MCF 10A (cell line): Measurements from ENCODE around the gene CBLN3. TPM values are rescaled to one million over a fixed set of nuclear protein-coding genes. Genes with fewer than 3 reads are reported as not detected.

ENCODE experiments used
- BruUV-seq: library from RNA; stranded (reverse); fragments of 400-500 nt; replicated peaks from 2 replicates; lab custom pipeline; 2021; lab: Mats Ljungman, UMichigan
- CTCF ChIA-PET: fragments of 300-600 bp; sonication (Branson Sonifier 250); formaldehyde crosslinking; extraction: SDS; loops from one replicate; lab custom pipeline; 2021; ENCODE audit warnings: antibody characterized with exemption, inconsistent platforms; lab: Yijun Ruan, JAX
- POLR2A ChIA-PET: fragments of 300-600, 350-650 bp; sonication (Branson Sonifier 250); formaldehyde crosslinking; extraction: SDS; loops from one replicate; lab custom pipeline; 2020; ENCODE audit warnings: antibody characterized with exemption, inconsistent platforms; lab: Yijun Ruan, JAX
- DNase-seq: peaks from one replicate; pipeline ENCODE4 v3.0.0-alpha.2; 2018; ENCODE audit not compliant: unreplicated experiment
- H3K27ac Mint-ChIP-seq: one replicate; pipeline ENCODE4 v1.8.0; 2022; ENCODE audit warnings: mild to moderate bottlenecking, low read depth, mixed read lengths; ENCODE audit not compliant: unreplicated experiment
- H3K27me3 Mint-ChIP-seq: one replicate; pipeline ENCODE4 v1.8.0; 2022; ENCODE audit warnings: mixed read lengths; ENCODE audit not compliant: insufficient read depth, unreplicated experiment
- H3K36me3 Mint-ChIP-seq: one replicate; pipeline ENCODE4 v1.8.0; 2022; ENCODE audit warnings: mild to moderate bottlenecking, moderate library complexity, mixed read lengths; ENCODE audit not compliant: insufficient read depth, unreplicated experiment
- H3K4me1 Mint-ChIP-seq: one replicate; pipeline ENCODE4 v1.8.0; 2022; ENCODE audit warnings: mixed read lengths; ENCODE audit not compliant: insufficient read depth, unreplicated experiment
- H3K4me3 Mint-ChIP-seq: one replicate; pipeline ENCODE4 v1.8.0; 2022; ENCODE audit warnings: mild to moderate bottlenecking, moderate library complexity, mixed read lengths; ENCODE audit not compliant: unreplicated experiment
- H3K9me3 Mint-ChIP-seq: one replicate; pipeline ENCODE4 v1.8.0; 2022; ENCODE audit warnings: mixed read lengths; ENCODE audit not compliant: unreplicated experiment
- intact Hi-C: fragments of 100-400 bp; cut with micrococcal nuclease; formaldehyde crosslinking; loops from 2 replicates; pipeline ENCODE4 v1.14.1; 2022
- total RNA-seq: library from RNA; stranded (reverse); gene quantifications from 2 replicates; pipeline ENCODE4 v1.2.3, GENCODE V29; 2022
- TF ChIP-seq, protein P1 (sequence below): fragments of 200-600 bp; IDR thresholded peaks from one replicate; pipeline ENCODE4 v1.8.0; 2022; ENCODE audit warnings: antibody characterized with exemption, mild to moderate bottlenecking; ENCODE audit not compliant: unreplicated experiment

The CBLN3 gene
- total RNA-seq, 1 experiment from 2014 or later: 2.4 TPM

- ChIA-PET POLR2A (interaction anchor here (0.5 to 2.8 kb wide), 15 partner anchors 8 to 131 kb away, joined by 3 to 16 read pairs (median 6); partner anchors contain the start of genes CBLN3, KHNYN and SDR39U1), CTCF (interaction anchor here (0.6 to 3.6 kb wide), 11 partner anchors 15 to 87 kb away, joined by 3 to 26 read pairs (median 6); partner anchors contain the start of gene ADCY4)
- BruUV-seq: no TSS peak
These were observed 33.6 kb downstream of the CBLN3 start for GRCh38 chr14:24395609-24396582.

DNA sequence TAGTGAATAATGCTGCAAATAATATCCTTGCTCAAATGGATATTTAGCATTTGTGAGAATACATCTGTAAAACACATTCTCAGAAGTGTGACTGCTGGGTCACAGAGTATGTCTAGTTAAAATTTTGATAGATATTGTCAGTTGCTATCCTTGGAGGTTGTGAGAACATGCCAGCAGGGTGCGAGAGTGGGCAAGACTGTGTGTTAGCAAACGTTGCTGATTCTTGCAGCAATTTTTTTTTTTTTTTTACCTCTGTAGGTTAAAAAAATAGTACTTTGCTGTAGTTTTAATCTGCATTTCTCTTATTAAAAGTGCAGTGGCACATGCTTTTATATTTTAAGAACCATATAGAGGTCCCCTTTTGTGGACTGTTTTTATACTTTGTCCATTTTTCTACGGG, 35.2 kb downstream of the CBLN3 start:
- Mint-ChIP-seq H3K4me3 (no peak overlapping the region), H3K4me1 (peaks cover 28% of the 10 kb centered on the region), H3K27ac (no peak overlapping the region), H3K27me3 (no peaks in the 10 kb centered on the region), H3K9me3 (no peaks in the 10 kb centered on the region), H3K36me3 (no peaks in the 10 kb centered on the region)
- DNase-seq: no peak
- CTCF ChIA-PET: interaction anchor here (3.6 kb wide), 1 partner anchor 38 kb away, joined by 22 read pairs; no protein-coding TSS in a partner anchor
- intact Hi-C loops: no loop called here
- BruUV-seq: no TSS peak
- TF ChIP-seq, protein P1, sequence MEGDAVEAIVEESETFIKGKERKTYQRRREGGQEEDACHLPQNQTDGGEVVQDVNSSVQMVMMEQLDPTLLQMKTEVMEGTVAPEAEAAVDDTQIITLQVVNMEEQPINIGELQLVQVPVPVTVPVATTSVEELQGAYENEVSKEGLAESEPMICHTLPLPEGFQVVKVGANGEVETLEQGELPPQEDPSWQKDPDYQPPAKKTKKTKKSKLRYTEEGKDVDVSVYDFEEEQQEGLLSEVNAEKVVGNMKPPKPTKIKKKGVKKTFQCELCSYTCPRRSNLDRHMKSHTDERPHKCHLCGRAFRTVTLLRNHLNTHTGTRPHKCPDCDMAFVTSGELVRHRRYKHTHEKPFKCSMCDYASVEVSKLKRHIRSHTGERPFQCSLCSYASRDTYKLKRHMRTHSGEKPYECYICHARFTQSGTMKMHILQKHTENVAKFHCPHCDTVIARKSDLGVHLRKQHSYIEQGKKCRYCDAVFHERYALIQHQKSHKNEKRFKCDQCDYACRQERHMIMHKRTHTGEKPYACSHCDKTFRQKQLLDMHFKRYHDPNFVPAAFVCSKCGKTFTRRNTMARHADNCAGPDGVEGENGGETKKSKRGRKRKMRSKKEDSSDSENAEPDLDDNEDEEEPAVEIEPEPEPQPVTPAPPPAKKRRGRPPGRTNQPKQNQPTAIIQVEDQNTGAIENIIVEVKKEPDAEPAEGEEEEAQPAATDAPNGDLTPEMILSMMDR: no peak
- POLR2A ChIA-PET: interaction anchor here (1.7 kb wide), 1 partner anchor 11 kb away, joined by 4 read pairs; no protein-coding TSS in a partner anchor

More at GRCh38 chr14:24395609-24396582, 33.6 kb downstream of the CBLN3 start:
- no peaks in the 10 kb centered on the region for H3K27me3 Mint-ChIP-seq
- H3K27ac Mint-ChIP-seq: peak overlapping the region; percentile 84
- intact Hi-C loops: no loop called here
- H3K36me3 Mint-ChIP-seq: no peaks in the 10 kb centered on the region
- TF ChIP-seq, protein P1: no peak
- H3K9me3 Mint-ChIP-seq: no peaks in the 10 kb centered on the region
- peaks cover 28% of the 10 kb centered on the region for H3K4me1 Mint-ChIP-seq
- no peak for DNase-seq
- no peak overlapping the region for H3K4me3 Mint-ChIP-seq

DNA sequence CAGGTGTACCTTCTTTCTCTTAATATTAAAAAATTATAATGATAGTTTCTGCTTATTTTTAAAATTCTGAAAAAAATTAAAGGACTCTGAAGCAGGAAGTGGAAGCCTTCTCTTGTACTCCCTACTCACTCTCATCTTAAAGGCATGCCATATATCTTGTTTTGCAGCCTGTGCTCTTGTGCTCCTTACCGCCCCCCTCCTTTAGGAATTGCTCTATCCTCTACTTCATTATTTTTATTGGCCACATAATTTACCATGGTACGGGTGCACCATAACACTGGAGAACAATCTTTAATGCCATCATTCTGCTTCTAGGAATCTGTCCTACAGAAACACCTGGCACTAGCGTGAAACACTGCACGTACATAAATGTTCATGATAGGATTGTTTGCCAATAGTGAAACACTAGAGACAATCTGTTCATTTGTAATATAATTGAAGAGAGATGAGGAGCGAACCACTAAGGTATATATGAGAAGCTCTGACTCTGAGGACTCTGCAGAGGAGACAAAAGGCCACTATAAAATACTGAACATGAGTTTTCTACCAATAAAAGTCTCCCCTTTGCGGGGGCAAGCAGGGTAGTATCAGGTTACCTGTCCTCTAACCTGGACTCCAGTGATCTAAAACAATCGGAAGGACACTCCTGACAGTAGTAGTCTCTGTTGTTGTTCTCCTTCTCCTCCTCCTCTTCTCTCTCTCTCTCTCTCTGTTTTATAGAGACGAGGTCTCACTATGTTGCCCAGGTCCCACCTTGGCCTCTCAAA, 37.0 kb downstream of the CBLN3 start:
- intact Hi-C loops: no loop called here
- BruUV-seq: no TSS peak
- peak overlapping the region; percentile 1 for H3K4me3 Mint-ChIP-seq
- H3K9me3 Mint-ChIP-seq: no peaks in the 10 kb centered on the region
- H3K36me3 Mint-ChIP-seq: no peaks in the 10 kb centered on the region
- no peak overlapping the region for H3K27ac Mint-ChIP-seq
- no peaks in the 10 kb centered on the region for H3K27me3 Mint-ChIP-seq
- ChIA-PET CTCF (interaction anchor here (0.8 to 2.0 kb wide), 2 partner anchors 39 to 84 kb away, joined by 3 to 6 read pairs; no protein-coding TSS in a partner anchor), POLR2A (no interaction called here)
- H3K4me1 Mint-ChIP-seq: peaks cover 26% of the 10 kb centered on the region
- TF ChIP-seq, protein P1: no peak
- DNase-seq: peak; percentile 35
